GM19463 (cell line): ENCODE measurements around the gene RALBP1.

Experiments used
- ATAC-seq: cut with Tn5 transposase; IDR thresholded peaks from one replicate; pipeline ENCODE4 v1.9.1; 2021; ENCODE audit warnings: mild to moderate bottlenecking, moderate library complexity; ENCODE audit not compliant: unreplicated experiment

The RALBP1 gene

DNA sequence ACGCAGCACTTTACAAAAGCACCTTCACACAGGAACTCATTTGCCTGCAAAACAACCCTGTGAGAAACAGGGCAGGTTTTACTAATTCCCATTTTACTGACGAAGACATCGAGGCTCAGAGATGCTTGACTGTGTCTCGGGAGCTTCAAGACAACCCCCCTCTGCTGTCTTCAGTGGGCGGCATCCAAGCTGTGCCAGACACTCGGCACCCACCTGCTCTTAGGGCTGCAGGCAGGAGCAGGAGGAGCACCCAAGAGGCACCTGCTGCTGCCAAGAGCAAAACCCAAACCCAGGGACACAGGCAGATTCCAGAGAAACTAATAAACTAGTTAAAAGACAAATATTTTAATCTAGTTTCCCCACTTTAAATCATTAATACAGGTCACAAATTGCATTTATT, 71.2 kb downstream of the RALBP1 start:
- no peak for ATAC-seq

DNA sequence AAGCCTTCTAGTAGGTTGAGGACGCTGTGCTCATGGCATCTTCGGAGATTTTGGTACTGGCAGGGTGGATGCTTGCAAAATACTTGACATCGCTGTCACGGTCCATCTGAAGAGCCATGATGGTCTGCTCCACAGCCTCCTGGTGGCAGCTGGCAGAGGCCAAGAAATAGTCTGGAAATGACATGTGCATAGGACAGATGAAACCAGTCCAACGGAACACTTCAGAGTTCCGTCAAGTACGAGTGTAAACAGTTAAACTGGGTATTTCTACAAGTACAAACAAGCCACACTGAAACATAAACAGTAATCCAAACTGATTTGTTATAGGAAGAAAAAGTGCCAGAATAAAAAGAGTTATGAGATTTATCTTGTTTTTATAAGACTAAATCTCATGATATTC, 72.5 kb downstream of the RALBP1 start:
- no peak for ATAC-seq

DNA sequence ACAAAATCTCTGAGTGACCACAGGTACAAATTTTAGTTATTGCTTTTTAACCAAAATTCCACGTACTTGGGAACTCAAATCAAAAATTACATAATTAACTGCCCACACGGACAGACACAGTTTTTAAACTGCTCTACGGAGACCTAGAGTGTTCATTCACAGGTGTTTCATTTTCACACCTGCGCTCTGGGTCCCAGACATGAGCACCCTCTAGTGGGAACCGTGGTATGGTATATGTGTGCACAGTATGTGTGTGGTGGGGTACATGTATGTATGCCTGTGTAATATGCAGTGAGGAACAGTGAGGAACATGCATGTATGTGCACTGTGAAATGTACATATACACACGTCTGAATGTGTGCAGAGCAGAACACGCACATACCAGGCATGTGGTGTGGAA, 74.1 kb downstream of the RALBP1 start:
- no peak for ATAC-seq

DNA sequence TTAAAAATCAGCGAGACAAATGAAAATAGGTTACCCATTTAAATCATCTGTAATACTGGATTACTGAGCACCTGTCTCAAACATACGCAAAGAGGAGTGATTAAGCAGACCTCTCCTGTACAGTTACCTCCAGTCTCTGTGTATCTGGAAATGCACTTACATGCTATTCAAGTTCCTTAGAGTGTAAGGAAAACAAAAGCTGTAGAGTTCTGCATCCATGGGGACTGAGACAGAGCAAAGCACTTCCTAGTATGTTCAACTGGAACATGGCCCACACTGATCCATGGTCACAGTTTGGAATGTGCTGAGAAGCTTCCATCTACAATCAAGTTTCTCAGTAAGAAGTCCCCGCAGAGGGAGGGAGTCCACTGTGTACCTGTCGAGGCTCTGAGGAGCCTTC, 75.1 kb downstream of the RALBP1 start:
- no peak for ATAC-seq

DNA sequence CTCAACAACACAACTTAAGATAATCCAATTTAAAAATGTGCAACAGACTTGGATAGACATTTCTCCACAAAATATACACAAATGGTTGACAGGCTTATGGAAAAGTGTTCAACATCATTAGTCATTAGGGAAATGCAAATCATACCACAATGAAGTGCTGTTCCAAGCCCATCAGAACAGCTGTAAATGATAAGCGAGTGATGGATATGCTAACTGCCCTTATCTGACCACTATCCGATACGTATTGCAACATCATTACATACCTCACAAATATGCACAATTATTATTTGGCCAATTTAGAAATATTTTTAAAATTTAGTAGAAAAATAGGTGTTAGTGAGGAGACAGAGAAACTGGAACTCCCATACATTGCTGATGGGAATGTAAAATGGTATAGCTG, 76.9 kb downstream of the RALBP1 start:
- ATAC-seq: no peak

DNA sequence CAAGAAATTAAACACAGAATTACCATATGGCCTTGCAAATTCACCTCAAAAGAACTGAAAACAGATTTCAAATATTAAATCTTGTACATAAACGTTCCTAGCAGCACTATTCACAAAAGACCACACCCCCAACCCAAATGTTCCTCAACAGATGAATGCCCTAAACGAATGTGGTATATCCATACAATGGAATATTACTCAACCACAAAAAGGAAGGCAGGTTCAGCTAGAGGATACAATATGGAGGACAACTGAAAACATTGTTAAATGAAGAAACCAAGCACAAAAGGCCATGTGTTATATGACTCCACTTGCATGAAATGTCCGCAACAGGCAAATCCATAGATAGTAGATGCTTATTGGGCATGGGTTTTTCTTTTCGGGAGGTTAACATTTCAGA, 77.3 kb downstream of the RALBP1 start:
- ATAC-seq: no peak

DNA sequence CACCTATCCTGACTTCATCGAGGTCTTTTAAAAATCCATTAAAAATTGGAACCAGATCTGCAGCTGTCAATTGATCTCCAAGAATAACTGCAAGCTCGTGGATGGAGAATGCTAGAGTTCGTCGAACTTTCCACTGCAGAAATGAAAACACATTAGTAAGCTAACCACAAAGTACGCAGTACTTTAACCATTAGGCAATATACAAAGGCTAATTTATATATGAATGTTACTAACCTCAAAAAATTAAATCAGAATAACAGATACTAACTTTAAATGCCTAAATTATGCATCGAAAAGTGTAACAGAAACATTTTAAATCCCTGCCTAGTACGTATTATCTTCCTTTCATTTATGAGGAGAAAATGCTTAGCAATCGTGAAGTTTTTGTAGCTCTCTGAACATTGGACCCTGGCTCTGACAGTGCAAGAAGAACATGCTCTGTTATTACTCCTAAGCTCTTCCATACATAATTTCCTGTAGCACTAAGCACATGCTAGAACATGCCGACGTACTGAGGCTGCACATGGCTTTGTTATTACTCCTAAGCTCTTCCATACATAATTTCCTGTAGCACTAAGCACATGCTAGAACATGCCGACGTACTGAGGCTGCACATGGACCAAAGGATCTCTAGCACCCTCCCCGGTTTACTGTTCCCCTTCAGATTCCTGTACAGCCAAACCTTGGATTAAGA, 82.1 kb downstream of the RALBP1 start:
- ATAC-seq: no peak

DNA sequence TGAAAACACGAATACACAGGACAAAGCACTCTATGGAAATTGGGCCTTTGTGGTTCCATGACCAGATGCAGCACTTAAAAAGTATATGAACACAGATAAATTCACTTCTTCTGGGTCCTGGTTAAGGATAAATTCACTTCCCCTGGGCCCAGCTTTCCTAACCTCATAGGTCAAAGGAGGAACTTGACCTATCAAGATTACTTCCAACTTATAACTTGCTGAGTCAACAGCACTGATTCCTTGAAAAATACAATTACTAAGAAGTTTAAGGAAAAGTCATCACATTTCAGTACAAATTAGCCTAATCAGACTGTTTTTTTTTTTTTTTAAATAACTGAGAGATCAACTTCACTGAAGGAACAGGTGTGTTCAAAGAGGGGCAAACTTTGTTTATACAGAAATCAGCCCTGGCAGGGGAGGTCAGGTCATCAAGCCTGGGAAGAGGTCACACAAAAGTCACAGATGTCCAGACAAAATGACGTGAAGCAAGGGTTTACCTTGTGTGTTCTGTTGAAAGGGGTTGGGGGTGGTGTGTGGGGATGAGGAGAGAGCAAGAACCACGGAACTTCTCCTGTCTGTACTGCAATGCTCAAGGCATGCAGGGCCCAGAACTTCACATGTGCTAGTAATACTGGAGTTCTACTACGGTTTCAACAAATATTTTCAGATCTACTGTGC, 83.2 kb downstream of the RALBP1 start:
- ATAC-seq: no peak

DNA sequence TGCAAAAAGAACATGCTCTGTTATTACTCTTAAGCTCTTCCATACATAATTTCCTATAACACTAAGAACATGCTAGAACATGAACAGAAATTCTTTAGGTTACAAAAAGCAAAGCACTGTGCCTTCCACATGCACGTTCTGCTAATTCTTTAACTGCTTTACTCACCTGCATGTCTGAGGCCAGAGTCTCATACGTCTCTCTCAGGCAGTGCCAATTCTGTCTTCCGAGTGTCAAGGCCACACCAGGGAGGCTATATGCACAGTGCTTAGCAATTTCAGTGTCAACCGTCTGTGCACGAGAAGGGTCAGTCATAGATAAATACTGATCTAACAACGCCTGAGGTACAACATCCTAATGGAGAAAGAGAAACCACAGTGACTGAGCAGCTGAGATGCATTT, 83.9 kb downstream of the RALBP1 start:
- no peak for ATAC-seq

DNA sequence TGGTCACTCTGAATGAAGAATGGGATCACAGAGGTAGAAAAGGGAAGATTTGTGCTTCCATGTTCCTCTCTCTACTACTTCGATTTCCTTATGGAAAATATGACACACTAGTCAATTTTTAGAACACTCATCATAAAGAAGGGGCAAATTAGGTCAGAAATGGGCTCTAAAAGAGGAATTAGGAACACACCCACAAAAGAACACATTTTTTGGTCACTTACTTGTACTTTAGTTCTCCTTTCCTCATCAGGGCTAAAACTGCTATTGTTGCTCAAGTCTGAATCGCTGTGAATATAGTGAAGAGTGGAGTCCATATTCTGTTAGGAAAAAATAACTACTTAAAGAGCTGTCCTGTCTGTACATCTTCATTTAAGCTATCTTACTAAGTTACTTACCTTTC, 86.4 kb downstream of the RALBP1 start:
- no peak for ATAC-seq

DNA sequence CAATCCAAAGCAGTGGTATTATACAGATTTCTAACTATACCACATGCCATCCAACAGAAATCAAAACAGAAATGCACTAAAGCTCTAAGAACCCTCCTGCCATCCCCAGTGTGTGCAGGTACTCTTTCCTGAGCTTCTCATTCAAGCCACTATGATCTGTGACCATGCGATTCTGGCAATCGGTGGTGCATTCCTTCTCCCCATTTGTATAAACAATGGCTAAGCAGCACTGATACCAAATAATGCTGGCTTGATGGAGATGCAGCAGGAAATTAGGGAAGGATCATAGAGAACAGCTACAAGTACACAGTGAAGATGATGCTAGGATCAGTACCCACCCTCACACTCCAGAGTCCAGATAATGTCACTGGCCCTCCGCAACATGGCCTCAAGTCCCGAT, 87.3 kb downstream of the RALBP1 start:
- no peak for ATAC-seq

DNA sequence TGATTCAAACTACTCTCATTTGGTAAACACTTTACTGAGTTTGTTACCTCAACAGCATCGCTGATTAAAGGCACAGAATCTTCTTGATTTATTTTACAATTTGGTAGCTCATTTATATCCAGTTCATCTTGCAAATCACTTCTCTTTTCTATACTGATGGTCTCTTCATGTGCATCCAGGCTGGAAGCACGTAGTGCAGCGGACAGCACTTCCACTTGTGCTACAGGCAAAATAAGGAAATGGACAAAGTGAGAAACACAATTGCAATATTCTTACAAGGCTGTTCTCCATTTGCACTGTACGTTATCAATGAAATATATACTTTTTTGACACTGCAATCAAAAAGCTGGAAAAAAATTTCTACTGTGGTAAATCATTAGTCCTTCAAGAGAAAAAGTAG, 88.0 kb downstream of the RALBP1 start:
- ATAC-seq: no peak

DNA sequence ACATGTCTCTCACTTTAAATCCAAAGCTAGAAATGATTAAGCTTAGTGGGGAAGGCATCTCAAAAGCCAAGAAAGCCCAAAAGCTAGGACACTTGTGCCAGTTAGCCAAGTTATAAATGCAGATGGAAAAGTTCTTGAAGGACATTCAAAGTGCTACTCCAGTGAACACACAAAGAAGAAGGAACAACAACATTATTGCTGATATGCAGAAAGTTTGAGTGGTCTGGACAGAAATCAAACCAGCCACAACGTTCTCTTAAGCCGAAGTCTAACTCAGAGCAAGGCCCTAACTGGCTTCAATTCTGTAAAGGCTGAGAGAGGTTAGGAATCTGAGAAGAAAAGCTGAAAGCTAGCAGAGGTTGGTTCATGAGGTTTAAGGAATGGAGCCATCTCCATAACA, 90.1 kb downstream of the RALBP1 start:
- ATAC-seq: no peak

DNA sequence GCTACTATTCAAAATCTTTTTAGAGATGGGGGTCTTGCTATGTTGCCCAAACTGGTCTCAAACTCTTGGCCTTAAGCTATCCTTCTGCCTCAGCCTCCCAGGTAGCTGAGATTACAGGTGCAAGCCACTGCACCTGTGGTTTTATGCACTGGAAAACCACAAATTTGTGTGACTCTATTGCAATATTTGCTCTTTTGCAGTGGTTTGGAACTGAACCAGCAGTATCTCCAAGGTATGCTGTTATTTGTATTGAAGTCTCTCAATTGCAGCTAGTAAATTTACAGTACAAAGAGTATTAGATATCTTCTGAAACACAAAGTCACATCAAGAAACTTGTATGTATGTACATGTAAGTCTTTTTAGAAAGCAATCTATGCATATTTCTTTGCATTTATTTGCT, 92.9 kb downstream of the RALBP1 start:
- ATAC-seq: no peak

DNA sequence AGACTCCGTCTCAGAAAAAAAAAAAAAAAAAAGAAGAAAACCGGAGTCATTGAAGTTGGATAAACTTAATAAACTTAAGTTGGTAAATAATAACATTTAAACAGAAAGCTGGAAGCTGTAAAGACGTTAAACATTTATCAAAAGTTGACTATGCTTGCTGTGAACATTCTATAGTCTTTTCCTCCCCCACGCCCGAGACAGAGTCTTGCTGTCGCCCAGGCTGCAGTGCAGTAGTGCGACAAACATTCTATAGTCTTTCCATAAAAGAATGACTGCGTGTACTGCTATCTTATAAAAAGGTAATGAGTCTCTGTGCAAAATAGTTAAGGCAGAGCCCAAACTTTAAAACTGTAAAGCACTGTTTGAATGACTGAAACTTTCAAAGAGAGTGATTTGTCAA, 93.9 kb downstream of the RALBP1 start:
- no peak for ATAC-seq

DNA sequence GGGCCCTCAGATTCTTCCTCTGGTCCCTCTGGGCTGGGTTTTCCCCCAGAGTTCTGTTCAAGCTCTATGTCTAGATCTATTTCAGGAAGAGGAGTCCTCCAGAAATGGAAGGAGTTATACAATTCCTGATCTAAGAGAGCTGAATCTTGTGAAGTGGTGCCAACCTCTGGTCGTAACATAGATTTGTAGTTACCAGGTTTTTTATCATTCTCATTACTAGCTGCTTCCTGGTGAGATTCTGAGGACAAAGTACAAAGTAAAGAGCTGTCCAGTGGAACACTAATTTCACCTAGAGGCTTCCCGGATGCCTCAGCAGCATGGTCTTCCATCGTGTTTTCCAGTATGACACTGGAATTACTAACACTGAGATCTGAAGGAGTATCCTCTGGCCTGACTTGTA, 94.9 kb downstream of the RALBP1 start:
- no peak for ATAC-seq

DNA sequence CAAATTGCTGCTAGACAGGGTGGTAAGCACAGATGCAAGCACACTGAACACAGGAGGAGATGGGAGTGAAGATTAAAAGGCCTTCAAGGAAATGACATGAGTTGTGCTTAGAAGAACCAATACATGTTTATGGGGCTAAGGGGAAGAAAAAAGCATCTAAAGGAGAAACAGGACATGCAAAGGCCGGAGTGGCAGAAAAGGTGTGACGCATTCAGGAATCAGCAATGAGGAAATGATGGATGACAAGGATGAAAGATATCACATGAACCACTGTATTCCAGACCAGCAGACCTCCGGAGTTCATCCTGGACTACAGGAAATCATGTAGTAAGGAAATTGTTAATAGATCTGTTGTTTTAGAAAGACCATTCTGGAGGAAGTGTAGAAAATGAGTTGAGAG, 96.2 kb downstream of the RALBP1 start:
- ATAC-seq: no peak

DNA sequence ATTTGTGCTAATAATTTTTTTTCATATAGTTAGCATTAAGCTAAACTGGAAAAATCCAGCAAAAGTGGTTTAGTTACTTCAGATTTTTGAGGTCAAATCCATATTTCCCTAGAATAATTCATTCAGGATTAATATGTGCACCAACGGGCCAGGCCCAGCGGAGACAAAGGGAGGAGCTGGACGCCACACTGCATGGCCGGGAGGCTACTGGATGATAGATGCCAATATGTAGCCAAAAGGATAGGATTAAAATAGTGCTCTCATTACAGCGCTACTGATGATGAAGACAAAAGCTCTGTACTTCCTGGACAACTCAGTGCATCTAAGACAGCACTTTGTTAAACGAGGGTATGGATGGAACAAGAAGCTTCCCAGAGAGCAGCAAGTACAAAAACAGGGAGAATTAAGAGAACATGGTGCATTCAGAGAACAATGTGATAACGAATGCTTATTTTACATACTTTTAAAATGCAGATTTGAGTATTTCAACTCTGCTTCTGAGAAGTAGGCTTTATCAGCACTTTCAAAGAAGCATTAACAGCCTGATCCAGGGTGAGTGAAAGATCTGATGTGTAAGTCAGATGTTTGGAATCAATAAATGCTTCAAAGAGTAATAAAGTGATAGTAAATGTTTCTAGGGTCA, 99.3 kb downstream of the RALBP1 start:
- ATAC-seq: no peak

DNA sequence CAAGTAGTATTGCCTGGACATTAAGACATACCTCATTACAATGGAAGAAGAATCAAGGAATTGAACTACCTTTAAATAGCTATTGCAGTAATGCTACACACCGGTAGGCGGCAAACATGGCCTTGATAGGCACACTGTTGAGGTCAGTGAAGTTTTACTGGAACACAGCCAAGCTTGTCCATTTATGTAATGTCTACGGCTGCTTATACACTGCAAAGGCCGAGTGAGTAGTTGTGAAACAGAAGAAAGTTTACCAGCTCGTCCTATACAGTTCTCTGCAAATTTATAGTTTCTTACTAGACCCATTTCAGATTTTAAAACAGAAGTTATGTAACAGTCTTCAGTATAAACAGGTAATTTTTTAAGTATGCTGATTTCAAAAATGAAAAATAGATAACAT, 100.2 kb downstream of the RALBP1 start:
- no peak for ATAC-seq

DNA sequence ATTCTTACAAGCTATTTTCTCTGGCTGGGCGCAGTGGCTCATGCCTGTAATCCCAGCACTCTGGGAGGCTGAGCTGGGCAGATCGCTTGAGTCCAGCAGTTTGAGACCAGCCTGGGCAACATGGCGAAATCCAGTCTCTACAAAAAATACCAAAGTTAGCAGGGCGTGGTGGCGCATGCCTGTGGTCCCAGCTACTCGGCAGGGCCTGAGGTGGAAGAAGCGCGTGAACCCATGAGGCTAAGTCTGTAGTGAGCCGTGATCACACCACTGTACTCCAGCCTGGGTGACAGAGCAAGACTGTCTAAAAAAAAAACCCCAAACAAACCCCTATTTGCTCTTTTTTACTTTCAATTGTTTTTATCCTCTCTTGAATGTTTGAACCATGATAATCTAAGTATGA, 102.0 kb downstream of the RALBP1 start:
- no peak for ATAC-seq

DNA sequence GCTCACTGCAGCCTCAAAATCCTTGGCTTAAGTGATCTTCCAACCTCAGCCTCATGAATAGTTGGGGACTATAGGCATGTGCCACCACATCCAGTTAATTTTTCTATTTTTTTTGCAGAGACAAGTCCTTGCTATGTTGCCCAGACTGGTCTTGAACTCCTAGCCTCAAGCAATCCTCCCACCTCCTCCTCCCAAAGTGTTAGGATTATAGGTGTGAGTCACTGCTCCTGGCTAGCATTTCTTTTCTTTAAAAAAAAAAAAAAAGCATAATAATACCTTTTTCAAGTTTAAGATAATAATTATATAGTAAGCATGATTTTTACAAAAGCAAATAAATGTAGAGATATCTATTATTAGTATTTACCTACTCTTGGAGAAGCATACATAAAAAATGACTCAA, 103.0 kb downstream of the RALBP1 start:
- ATAC-seq: no peak

DNA sequence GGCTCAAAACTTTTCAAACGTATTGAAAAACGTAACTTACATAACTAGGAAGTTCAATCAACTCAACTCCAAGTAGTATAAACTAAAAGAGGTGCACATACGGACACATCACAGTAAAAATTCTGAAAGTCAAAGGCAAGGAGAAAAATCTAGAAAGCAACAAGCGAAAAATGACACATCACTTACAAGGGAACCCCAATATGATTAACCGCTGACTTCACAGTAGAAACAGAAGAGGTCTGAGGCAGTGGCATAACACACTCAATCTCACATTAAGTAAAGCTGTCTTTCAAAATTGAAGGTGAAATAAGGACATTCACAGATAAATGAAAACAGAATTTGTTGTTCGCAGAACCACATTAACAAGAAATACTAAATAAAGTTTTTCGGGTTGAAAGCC, 106.4 kb downstream of the RALBP1 start:
- ATAC-seq: no peak

DNA sequence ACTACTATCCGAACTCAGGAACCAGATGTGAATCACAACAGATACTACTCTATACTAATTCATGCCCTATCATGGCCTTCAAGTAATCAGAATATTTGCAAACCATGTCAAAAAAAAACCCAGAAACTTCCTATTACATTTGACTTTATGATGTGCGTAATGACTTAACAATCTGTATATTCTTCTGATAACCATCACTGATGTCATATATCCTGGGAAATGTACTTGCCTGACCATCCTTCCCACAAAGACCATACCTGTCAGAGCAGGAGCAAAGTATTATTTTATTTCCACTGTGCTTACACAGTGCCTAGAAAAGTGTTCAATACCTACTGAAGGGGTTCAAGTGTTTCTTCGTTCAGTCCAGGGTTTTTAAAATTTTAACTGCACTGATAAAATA, 111.5 kb downstream of the RALBP1 start:
- ATAC-seq: no peak
